Panc1 (cell line): Measurements from ENCODE around the gene UBE2QL1. TPM values are rescaled to one million over a fixed set of nuclear protein-coding genes. Genes with fewer than 3 reads are reported as not detected.

Experiments used
- ATAC-seq: fragments of 200-7000 bp; cut with Tn5 transposase; 2 replicates; pipeline ENCODE4 v1.9.1; 2020; ENCODE audit warnings: mild to moderate bottlenecking, moderate library complexity
- BruUV-seq: library from RNA; stranded (reverse); fragments of 400-500 nt; replicated peaks from 2 replicates; lab custom pipeline; 2021; lab: Mats Ljungman, UMichigan
- CTCF ChIA-PET: fragments of 300-600 bp; sonication (Branson Sonifier 250); formaldehyde crosslinking; loops from one replicate; lab custom pipeline; 2022; ENCODE audit warnings: antibody characterized with exemption; lab: Charles Lee
- POLR2A ChIA-PET: fragments of 300-600 bp; sonication (Branson Sonifier 250); formaldehyde crosslinking; loops from one replicate; lab custom pipeline; 2022; ENCODE audit warnings: antibody characterized with exemption; lab: Charles Lee
- DNase-seq: peaks from one replicate; pipeline ENCODE4 v3.0.0-alpha.2; 2010; ENCODE audit warnings: low read depth, low spot score
- H3K27ac ChIP-seq: 2 replicates; pipeline ENCODE4 v1.5.1; 2011; ENCODE audit warnings: mild to moderate bottlenecking, low read length, inconsistent platforms
- H3K27me3 ChIP-seq: fragments of 200-500 bp; sonication (Bioruptor generic); 2 replicates; pipeline ENCODE4 v1.6.0; 2014; ENCODE audit warnings: low read length, inconsistent platforms; ENCODE audit not compliant: control insufficient read depth, insufficient read depth
- H3K36me3 ChIP-seq: fragments of 200-500 bp; sonication (Bioruptor generic); 2 replicates; pipeline ENCODE4 v1.5.1; 2014; ENCODE audit warnings: inconsistent platforms, mild to moderate bottlenecking, low read length, moderate library complexity; ENCODE audit not compliant: control insufficient read depth, insufficient read depth
- H3K4me1 ChIP-seq: 2 replicates; pipeline ENCODE4 v1.5.1; 2011; ENCODE audit warnings: inconsistent platforms, mild to moderate bottlenecking, low read length, moderate library complexity; ENCODE audit not compliant: control insufficient read depth, insufficient read depth
- H3K4me3 ChIP-seq, 2 experiments: 2 replicates each; pipeline ENCODE4 v1.5.1; 2011 to 2012; ENCODE audit warnings: low read depth in 2 of 2, low read length in 2 of 2, mild to moderate bottlenecking in 2 of 2, inconsistent platforms in 1 of 2, moderate library complexity in 1 of 2
- H3K9me3 ChIP-seq: fragments of 200-500 bp; sonication (Bioruptor generic); 2 replicates; pipeline ENCODE4 v1.5.1; 2014; ENCODE audit warnings: low read depth, mild to moderate bottlenecking, inconsistent platforms, low read length, moderate library complexity; ENCODE audit not compliant: control insufficient read depth, insufficient read depth
- CTCF ChIP-seq: fragments of 450-650 bp; IDR thresholded peaks from 2 replicates; pipeline ENCODE4 v1.5.1; 2017; ENCODE audit warnings: mild to moderate bottlenecking
- POLR2AphosphoS5 ChIP-seq: IDR thresholded peaks from 2 replicates; pipeline ENCODE4 v1.6.1; 2012; ENCODE audit warnings: mild to moderate bottlenecking, low read depth, low read length, moderate library complexity
- REST ChIP-seq, 2 experiments: IDR thresholded peaks; 2 replicates each; pipeline ENCODE4 v1.6.1; 2011 to 2012; ENCODE audit warnings: low read depth in 2 of 2, control low read depth in 1 of 2, low read length in 1 of 2, mild to moderate bottlenecking in 1 of 2, moderate library complexity in 1 of 2; ENCODE audit not compliant: insufficient read depth in 1 of 2
- SIN3A ChIP-seq: IDR thresholded peaks from 2 replicates; pipeline ENCODE4 v1.6.1; 2012; ENCODE audit warnings: low read depth, mild to moderate bottlenecking, low read length, moderate library complexity, borderline replicate concordance; ENCODE audit not compliant: insufficient read depth
- TCF7L2 ChIP-seq: IDR thresholded peaks from 2 replicates; pipeline ENCODE4 v1.6.1; 2011; ENCODE audit warnings: mild to moderate bottlenecking, low read depth, low read length, inconsistent platforms
- in situ Hi-C: cut with HindIII; loops from 2 replicates; pipeline ENCODE4 v1.10.0; 2016; ENCODE audit warnings: low sequenced_read_pairs, low pct_unique_long_range_greater_than_20kb
- intact Hi-C: fragments of 100-400 bp; cut with micrococcal nuclease; formaldehyde crosslinking; loops from one replicate; pipeline ENCODE4 v1.10.0; 2022; ENCODE audit not compliant: unreplicated experiment
- total RNA-seq: library from RNA; stranded (reverse); gene quantifications from one replicate; pipeline ENCODE4 v1.2.1, GENCODE V29; 2021; ENCODE audit not compliant: unreplicated experiment

UBE2QL1 gene
- total RNA-seq, 1 experiment from 2014 or later: not detected

- in situ Hi-C loops (no loop called here), intact Hi-C loops (no loop called here)
- Histone ChIP-seq H3K27me3 (0 out of 2 replicates have a peak, but pooled peaks cover 2% of the 10 kb centered on the region), H3K4me1 (no peaks in the 10 kb centered on the region), H3K27ac (no peak overlapping the region), H3K36me3 (no peaks in the 10 kb centered on the region), H3K4me3 (no peak overlapping the region), H3K9me3 (no peaks in the 10 kb centered on the region)
- no peak for TF ChIP-seq TCF7L2
- no peak for TF ChIP-seq REST (IDR thresholded peaks at IDR 0.05; ENCODE audit: insufficient read depth in 1 of 2, low read depth in 2 of 2, low read length in 1 of 2)
- no peak for TF ChIP-seq POLR2AphosphoS5
- no peak for TF ChIP-seq SIN3A
- no peak for TF ChIP-seq CTCF
- no TSS peak for BruUV-seq
- DNase-seq (no peak), ATAC-seq (no peak)
- ChIA-PET POLR2A (no interaction called here), CTCF (no interaction called here)
Measured at GRCh38 chr5:6535594-6535993, 86.9 kb downstream of the UBE2QL1 start.

- intact Hi-C loops: no loop called here
- H3K36me3 ChIP-seq: no peaks in the 10 kb centered on the region
- ATAC-seq (no peak), DNase-seq (no peak)
- no peaks in the 10 kb centered on the region for H3K9me3 ChIP-seq
- POLR2A ChIA-PET: no interaction called here
- no peaks in the 10 kb centered on the region for H3K4me1 ChIP-seq
- in situ Hi-C loops: no loop called here
- BruUV-seq: no TSS peak
- H3K27ac ChIP-seq: no peak overlapping the region
- no peak for TF ChIP-seq TCF7L2
- no peak for TF ChIP-seq SIN3A
- TF ChIP-seq CTCF: no peak
- TF ChIP-seq REST (IDR thresholded peaks at IDR 0.05; ENCODE audit: insufficient read depth in 1 of 2, low read depth in 2 of 2, low read length in 1 of 2): no peak
- TF ChIP-seq POLR2AphosphoS5: no peak
- no peak overlapping the region for H3K4me3 ChIP-seq
- CTCF ChIA-PET: no interaction called here
- H3K27me3 ChIP-seq: 0 out of 2 replicates have a peak, but pooled peaks cover under 1% of the 10 kb centered on the region
Measured at GRCh38 chr5:6539060-6539459, 90.4 kb downstream of the UBE2QL1 start.
